Right lobe of liver (tissue), 4 donors: ENCODE measurements around the gene RNPEPL1.

Experiments
- POLR2A ChIP-seq: fragments of 450-650 bp; IDR thresholded peaks from one replicate; pipeline ENCODE4 v1.6.1; 2017; ENCODE audit warnings: antibody characterized with exemption, mild to moderate bottlenecking
- TF ChIP-seq, protein P1 (sequence below), 4 donors: fragments of 200-600 bp in 3 of 4; fragments of 450-650 bp in 1 of 4; IDR thresholded peaks; one replicate each; pipeline versions ENCODE4 v1.5.1 to v1.8.0; 2016 to 2022; ENCODE audit warnings: antibody characterized with exemption in 4 of 4, mild to moderate bottlenecking in 2 of 4
- donor health status: DM: no; HTN: no; CAD: no.
- donor health status: DM: no; HTN: no; CAD: no.
- donor health status: DM: no; HTN: yes; CAD: no.

DNA sequence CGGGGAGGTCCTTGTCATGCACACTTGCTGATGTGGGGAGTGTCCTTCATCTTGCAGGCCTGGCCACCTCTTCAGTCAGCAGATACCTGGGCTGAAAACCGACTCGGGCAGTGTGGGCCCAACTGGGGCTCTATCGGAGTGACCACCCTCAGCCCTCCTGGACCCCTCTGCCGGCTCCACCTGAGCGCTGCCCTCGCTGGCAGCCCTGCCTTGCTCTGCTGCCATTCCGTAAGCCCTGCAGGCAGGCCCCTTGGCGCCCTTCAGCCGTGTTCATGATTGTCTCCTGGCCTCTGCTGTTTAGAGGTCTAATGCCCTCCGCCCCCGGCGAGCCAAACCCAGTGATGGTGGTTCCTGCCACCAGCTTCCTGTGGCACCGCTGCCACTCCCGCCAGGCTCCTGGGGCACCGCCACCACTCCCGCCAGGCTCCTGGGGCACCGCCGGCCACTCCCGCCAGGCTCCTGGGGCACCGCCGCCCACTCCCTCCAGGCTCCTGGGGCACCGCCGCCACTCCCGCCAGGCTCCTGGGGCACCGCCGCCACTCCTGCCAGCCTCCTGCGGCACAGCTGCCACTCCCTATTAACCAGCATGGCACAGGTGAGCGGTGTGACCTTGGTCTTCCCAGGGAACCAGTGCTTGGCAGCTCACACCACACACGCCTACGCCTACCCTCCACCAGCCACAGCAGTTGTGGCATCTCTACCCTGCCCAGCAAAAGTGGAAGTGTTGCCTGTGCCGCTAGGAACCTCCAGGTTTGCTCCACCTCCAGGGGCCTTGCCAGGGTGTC lies 34.2 kb downstream of the RNPEPL1 start:
- TF ChIP-seq, protein P1, sequence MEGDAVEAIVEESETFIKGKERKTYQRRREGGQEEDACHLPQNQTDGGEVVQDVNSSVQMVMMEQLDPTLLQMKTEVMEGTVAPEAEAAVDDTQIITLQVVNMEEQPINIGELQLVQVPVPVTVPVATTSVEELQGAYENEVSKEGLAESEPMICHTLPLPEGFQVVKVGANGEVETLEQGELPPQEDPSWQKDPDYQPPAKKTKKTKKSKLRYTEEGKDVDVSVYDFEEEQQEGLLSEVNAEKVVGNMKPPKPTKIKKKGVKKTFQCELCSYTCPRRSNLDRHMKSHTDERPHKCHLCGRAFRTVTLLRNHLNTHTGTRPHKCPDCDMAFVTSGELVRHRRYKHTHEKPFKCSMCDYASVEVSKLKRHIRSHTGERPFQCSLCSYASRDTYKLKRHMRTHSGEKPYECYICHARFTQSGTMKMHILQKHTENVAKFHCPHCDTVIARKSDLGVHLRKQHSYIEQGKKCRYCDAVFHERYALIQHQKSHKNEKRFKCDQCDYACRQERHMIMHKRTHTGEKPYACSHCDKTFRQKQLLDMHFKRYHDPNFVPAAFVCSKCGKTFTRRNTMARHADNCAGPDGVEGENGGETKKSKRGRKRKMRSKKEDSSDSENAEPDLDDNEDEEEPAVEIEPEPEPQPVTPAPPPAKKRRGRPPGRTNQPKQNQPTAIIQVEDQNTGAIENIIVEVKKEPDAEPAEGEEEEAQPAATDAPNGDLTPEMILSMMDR (IDR thresholded peaks at IDR 0.05): no peak
- no peak for TF ChIP-seq POLR2A
